Ramos (cell line): ENCODE results near the gene HDAC7.

ENCODE experiments used
- in situ Hi-C: fragments of 300-500 bp; cut with MboI; formaldehyde crosslinking; loops from one replicate; pipeline ENCODE4 v1.14.3; 2022; ENCODE audit warnings: low sequenced_read_pairs; ENCODE audit not compliant: unreplicated experiment

Gene HDAC7

GRCh38 chr12:47850153-47851084, 30.7 kb upstream of the HDAC7 start:
- in situ Hi-C loops = no loop called here

GRCh38 chr12:47849261-47849660, 29.6 kb upstream of the HDAC7 start:
- in situ Hi-C loops = loop anchor here (10.0 kb wide), 1 partner anchor 316 kb away; no protein-coding TSS in a partner anchor

- in situ Hi-C loops = loop anchor here (10.0 kb wide), 1 partner anchor 316 kb away; no protein-coding TSS in a partner anchor
These were observed 29.1 kb upstream of the HDAC7 start for GRCh38 chr12:47848853-47849252.

- in situ Hi-C loops = loop anchor here (10.0 kb wide), 1 partner anchor 318 kb away; no protein-coding TSS in a partner anchor
These were observed 26.7 kb upstream of the HDAC7 start for GRCh38 chr12:47846294-47846996.

GRCh38 chr12:47845081-47845480, 25.4 kb upstream of the HDAC7 start:
- in situ Hi-C loops = loop anchor here (10.0 kb wide), 1 partner anchor 320 kb away; no protein-coding TSS in a partner anchor

GRCh38 chr12:47844264-47845019, 24.7 kb upstream of the HDAC7 start:
- in situ Hi-C loops = loop anchor here (10.0 kb wide), 1 partner anchor 320 kb away; no protein-coding TSS in a partner anchor

GRCh38 chr12:47843226-47843980, 23.7 kb upstream of the HDAC7 start:
- in situ Hi-C loops = loop anchor here (10.0 kb wide), 1 partner anchor 321 kb away; no protein-coding TSS in a partner anchor

- in situ Hi-C loops = loop anchor here (10.0 kb wide), 1 partner anchor 322 kb away; no protein-coding TSS in a partner anchor
These were observed 22.8 kb upstream of the HDAC7 start for GRCh38 chr12:47842543-47842942.

- in situ Hi-C loops = loop anchor here (10.0 kb wide), 1 partner anchor 323 kb away; no protein-coding TSS in a partner anchor
These were observed 22.2 kb upstream of the HDAC7 start for GRCh38 chr12:47841910-47842309.

GRCh38 chr12:47841501-47841900, 21.8 kb upstream of the HDAC7 start:
- in situ Hi-C loops = loop anchor here (10.0 kb wide), 1 partner anchor 323 kb away; no protein-coding TSS in a partner anchor

- in situ Hi-C loops = loop anchor here (10.0 kb wide), 1 partner anchor 324 kb away; no protein-coding TSS in a partner anchor
These were observed 20.9 kb upstream of the HDAC7 start for GRCh38 chr12:47840571-47840970.

GRCh38 chr12:47839214-47839876, 19.6 kb upstream of the HDAC7 start:
- in situ Hi-C loops = loop anchor here (5.0 kb wide), 2 partner anchors 52 to 127 kb away; no protein-coding TSS in a partner anchor

- in situ Hi-C loops = loop anchor here (5.0 kb wide), 2 partner anchors 51 to 126 kb away; no protein-coding TSS in a partner anchor
These were observed 18.7 kb upstream of the HDAC7 start for GRCh38 chr12:47838286-47838931.

GRCh38 chr12:47837190-47838171, 17.8 kb upstream of the HDAC7 start:
- in situ Hi-C loops = loop anchor here (5.0 kb wide), 2 partner anchors 50 to 125 kb away; no protein-coding TSS in a partner anchor

- in situ Hi-C loops = loop anchor here (5.0 kb wide), 2 partner anchors 48 to 123 kb away; no protein-coding TSS in a partner anchor
These were observed 16.1 kb upstream of the HDAC7 start for GRCh38 chr12:47835831-47836155.

GRCh38 chr12:47835006-47835830, 15.5 kb upstream of the HDAC7 start:
- in situ Hi-C loops = loop anchor here (5.0 kb wide), 2 partner anchors 48 to 123 kb away; no protein-coding TSS in a partner anchor
